ENCODE data around the gene RBM19.

Gene RBM19

DNA sequence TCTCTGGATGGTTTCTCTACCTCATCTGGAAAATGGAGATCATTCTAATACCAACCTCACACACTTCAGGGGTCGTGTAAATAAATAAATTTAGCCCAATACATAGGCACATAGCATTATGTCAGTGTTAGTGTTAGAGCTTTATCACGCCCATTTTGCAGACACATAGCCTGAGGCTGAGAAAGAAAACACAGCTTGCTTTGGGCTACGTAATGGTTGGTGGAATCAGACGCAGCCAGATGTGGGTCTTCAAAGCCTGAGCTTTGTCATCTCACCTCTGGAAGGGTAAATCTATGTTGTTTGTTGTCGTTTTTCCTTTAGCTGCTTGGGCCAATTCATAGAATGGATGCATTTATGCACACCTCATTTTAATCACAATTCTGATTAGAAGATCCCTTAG is 191.6 kb downstream of the RBM19 start:
- Histone ChIP-seq H3F3A (ENCODE audit: insufficient read depth, low read length) (no peaks in the 10 kb centered on the region), H3K79me2 (ENCODE audit: low read length) (no peaks in the 10 kb centered on the region), H3K4me1 (ENCODE audit: low read length) (no peaks in the 10 kb centered on the region), H3K9me3 (replicated peaks; ENCODE audit: insufficient read depth, low read length) (no peaks in the 10 kb centered on the region), H3K36me3 (replicated peaks; ENCODE audit: insufficient read depth, low read length) (no peaks in the 10 kb centered on the region), H3K4me2 (ENCODE audit: low read depth, low read length) (no peak overlapping the region), H3K9ac (ENCODE audit: low read length) (no peak overlapping the region), H3K9me2 (replicated peaks; ENCODE audit: insufficient read depth, low read length) (no peaks in the 10 kb centered on the region), H3K4me3 (ENCODE audit: low read length) (no peak overlapping the region), H4K20me1 (ENCODE audit: insufficient read depth, low read length) (no peaks in the 10 kb centered on the region), H3K27me3 (replicated peaks; ENCODE audit: insufficient read depth, low read length) (no peaks in the 10 kb centered on the region), H2AFZ (ENCODE audit: low read length) (no peak overlapping the region), H3K27ac (ENCODE audit: low read length) (no peak overlapping the region)
- TF ChIP-seq, protein P1, sequence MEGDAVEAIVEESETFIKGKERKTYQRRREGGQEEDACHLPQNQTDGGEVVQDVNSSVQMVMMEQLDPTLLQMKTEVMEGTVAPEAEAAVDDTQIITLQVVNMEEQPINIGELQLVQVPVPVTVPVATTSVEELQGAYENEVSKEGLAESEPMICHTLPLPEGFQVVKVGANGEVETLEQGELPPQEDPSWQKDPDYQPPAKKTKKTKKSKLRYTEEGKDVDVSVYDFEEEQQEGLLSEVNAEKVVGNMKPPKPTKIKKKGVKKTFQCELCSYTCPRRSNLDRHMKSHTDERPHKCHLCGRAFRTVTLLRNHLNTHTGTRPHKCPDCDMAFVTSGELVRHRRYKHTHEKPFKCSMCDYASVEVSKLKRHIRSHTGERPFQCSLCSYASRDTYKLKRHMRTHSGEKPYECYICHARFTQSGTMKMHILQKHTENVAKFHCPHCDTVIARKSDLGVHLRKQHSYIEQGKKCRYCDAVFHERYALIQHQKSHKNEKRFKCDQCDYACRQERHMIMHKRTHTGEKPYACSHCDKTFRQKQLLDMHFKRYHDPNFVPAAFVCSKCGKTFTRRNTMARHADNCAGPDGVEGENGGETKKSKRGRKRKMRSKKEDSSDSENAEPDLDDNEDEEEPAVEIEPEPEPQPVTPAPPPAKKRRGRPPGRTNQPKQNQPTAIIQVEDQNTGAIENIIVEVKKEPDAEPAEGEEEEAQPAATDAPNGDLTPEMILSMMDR (IDR thresholded peaks at IDR 0.05; ENCODE audit: low read length) = no peak
- TF ChIP-seq EZH2phosphoT487 (IDR thresholded peaks at IDR 0.05; ENCODE audit: low read length) (no peak), EZH2 (optimal IDR thresholded peaks at IDR 0.05; ENCODE audit: low read depth, low read length) (no peak)
- DNase-seq = no peak

- Histone ChIP-seq H3K27me3 (replicated peaks; ENCODE audit: insufficient read depth, low read length) (no peaks in the 10 kb centered on the region), H3K4me1 (ENCODE audit: low read length) (no peaks in the 10 kb centered on the region), H2AFZ (ENCODE audit: low read length) (no peak overlapping the region), H3K9me3 (replicated peaks; ENCODE audit: insufficient read depth, low read length) (no peaks in the 10 kb centered on the region), H3K36me3 (replicated peaks; ENCODE audit: insufficient read depth, low read length) (no peaks in the 10 kb centered on the region), H3K79me2 (ENCODE audit: low read length) (no peaks in the 10 kb centered on the region), H3K9ac (ENCODE audit: low read length) (no peak overlapping the region), H3K9me2 (replicated peaks; ENCODE audit: insufficient read depth, low read length) (no peaks in the 10 kb centered on the region), H3K4me2 (ENCODE audit: low read depth, low read length) (no peak overlapping the region), H3F3A (ENCODE audit: insufficient read depth, low read length) (no peaks in the 10 kb centered on the region), H4K20me1 (ENCODE audit: insufficient read depth, low read length) (no peaks in the 10 kb centered on the region), H3K27ac (ENCODE audit: low read length) (no peak overlapping the region), H3K4me3 (ENCODE audit: low read length) (no peak overlapping the region)
- TF ChIP-seq EZH2 (optimal IDR thresholded peaks at IDR 0.05; ENCODE audit: low read depth, low read length) (no peak), EZH2phosphoT487 (IDR thresholded peaks at IDR 0.05; ENCODE audit: low read length) (no peak)
- TF ChIP-seq, protein P1 (IDR thresholded peaks at IDR 0.05; ENCODE audit: low read length) = no peak
- DNase-seq = no peak
Measured at GRCh38 chr12:113772505-113773030, 193.6 kb downstream of the RBM19 start.

DNA sequence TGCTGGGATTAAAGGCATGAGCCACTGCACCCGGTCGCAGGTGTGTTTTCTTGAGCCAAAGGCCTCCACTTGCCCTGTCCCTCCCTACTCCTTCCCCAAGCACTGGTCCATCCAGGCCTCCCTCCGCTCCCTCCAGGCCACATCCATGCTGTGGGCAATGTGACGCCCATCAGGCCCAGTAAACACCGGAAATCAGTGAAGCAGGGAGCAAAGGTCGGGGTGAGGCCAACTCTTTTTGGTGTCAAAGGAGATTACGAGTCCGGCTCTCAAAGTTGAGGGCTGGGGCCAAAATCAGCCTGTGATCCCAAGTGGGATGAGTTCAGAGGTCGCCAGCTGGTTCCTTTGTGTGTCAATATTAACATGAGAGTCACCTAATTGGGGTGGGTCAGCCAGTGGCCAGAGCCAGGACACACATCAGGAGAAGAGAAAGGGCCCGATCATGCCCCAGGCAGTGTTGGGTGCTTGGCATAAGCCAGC is 195.7 kb downstream of the RBM19 start:
- Histone ChIP-seq H3K9me3 (replicated peaks; ENCODE audit: insufficient read depth, low read length) (no peaks in the 10 kb centered on the region), H3K4me2 (ENCODE audit: low read depth, low read length) (no peak overlapping the region), H3K4me1 (ENCODE audit: low read length) (no peaks in the 10 kb centered on the region), H3K36me3 (replicated peaks; ENCODE audit: insufficient read depth, low read length) (no peaks in the 10 kb centered on the region), H3K9me2 (replicated peaks; ENCODE audit: insufficient read depth, low read length) (no peaks in the 10 kb centered on the region), H2AFZ (ENCODE audit: low read length) (no peak overlapping the region), H3K9ac (ENCODE audit: low read length) (no peak overlapping the region), H4K20me1 (ENCODE audit: insufficient read depth, low read length) (no peaks in the 10 kb centered on the region), H3K27ac (ENCODE audit: low read length) (no peak overlapping the region), H3K27me3 (replicated peaks; ENCODE audit: insufficient read depth, low read length) (no peaks in the 10 kb centered on the region), H3F3A (ENCODE audit: insufficient read depth, low read length) (no peaks in the 10 kb centered on the region), H3K4me3 (ENCODE audit: low read length) (no peak overlapping the region), H3K79me2 (ENCODE audit: low read length) (no peaks in the 10 kb centered on the region)
- DNase-seq = no peak
- no peak for TF ChIP-seq EZH2 (optimal IDR thresholded peaks at IDR 0.05; ENCODE audit: low read depth, low read length)

DNA sequence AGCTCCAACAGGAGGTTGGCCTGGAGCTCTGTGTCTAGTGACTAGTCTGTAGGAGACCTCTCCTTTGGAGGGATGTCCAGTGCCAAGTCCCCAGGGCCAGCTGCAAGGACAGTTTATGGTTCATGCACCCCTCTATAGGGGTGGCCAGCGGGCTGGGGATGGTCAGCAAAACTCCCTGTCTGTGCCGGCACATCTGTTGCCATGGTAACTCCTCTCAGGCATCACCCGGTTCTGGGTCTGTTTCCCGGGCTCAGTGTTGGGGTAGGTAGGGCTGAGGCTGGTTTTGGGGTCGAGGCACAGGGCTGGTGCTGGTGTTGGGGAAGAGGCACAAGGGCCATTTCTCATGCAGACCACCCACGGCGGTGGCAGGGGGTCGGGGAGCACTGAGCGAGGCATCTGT is 196.8 kb downstream of the RBM19 start:
- no peaks in the 10 kb centered on the region for H3F3A ChIP-seq (ENCODE audit: insufficient read depth, low read length)
- no peaks in the 10 kb centered on the region for H3K9me3 ChIP-seq (replicated peaks; ENCODE audit: insufficient read depth, low read length)
- no peak overlapping the region for H3K27ac ChIP-seq (ENCODE audit: low read length)
- no peak overlapping the region for H2AFZ ChIP-seq (ENCODE audit: low read length)
- H3K4me2 ChIP-seq (ENCODE audit: low read depth, low read length) = no peak overlapping the region
- no peak for DNase-seq
- no peaks in the 10 kb centered on the region for H3K79me2 ChIP-seq (ENCODE audit: low read length)
- H3K27me3 ChIP-seq (replicated peaks; ENCODE audit: insufficient read depth, low read length) = no peaks in the 10 kb centered on the region
- H4K20me1 ChIP-seq (ENCODE audit: insufficient read depth, low read length) = no peaks in the 10 kb centered on the region
- no peaks in the 10 kb centered on the region for H3K4me1 ChIP-seq (ENCODE audit: low read length)
- H3K4me3 ChIP-seq (ENCODE audit: low read length) = no peak overlapping the region
- H3K36me3 ChIP-seq (replicated peaks; ENCODE audit: insufficient read depth, low read length) = no peaks in the 10 kb centered on the region
- TF ChIP-seq EZH2phosphoT487 (IDR thresholded peaks at IDR 0.05; ENCODE audit: low read length) (no peak), EZH2 (optimal IDR thresholded peaks at IDR 0.05; ENCODE audit: low read depth, low read length) (no peak)
- TF ChIP-seq, protein P1 (IDR thresholded peaks at IDR 0.05; ENCODE audit: low read length) = no peak
- no peaks in the 10 kb centered on the region for H3K9me2 ChIP-seq (replicated peaks; ENCODE audit: insufficient read depth, low read length)
- no peak overlapping the region for H3K9ac ChIP-seq (ENCODE audit: low read length)
